DOHH2 (cell line): ENCODE results near the gene CARMIL3.
"Not testable (repeated sequence)": the region's sequence is repeated elsewhere in the genome, so short reads cannot be mapped to it uniquely, and the experiment has no call there.

Experiments
- H3F3A ChIP-seq: fragments of 200-600 bp; sonication (generic), shearing (Covaris generic); 2 replicates; pipeline ENCODE4 v1.6.0; 2016; ENCODE audit warnings: antibody characterized with exemption, mild to moderate bottlenecking; ENCODE audit not compliant: control insufficient read depth, insufficient read depth
- H3K27ac ChIP-seq: fragments of 200-600 bp; sonication (generic); 2 replicates; pipeline ENCODE4 v1.5.1; 2014; ENCODE audit warnings: low read depth, mild to moderate bottlenecking, low read length, moderate library complexity
- H3K27me3 ChIP-seq: fragments of 200-600 bp; sonication (generic); 2 replicates; pipeline ENCODE4 v1.6.1; 2014; ENCODE audit warnings: mild to moderate bottlenecking, low read length, mixed read lengths; ENCODE audit not compliant: control insufficient read depth
- H3K36me3 ChIP-seq: fragments of 200-600 bp; sonication (generic); 2 replicates; pipeline ENCODE4 v1.6.1; 2014; ENCODE audit warnings: mild to moderate bottlenecking, low read length, moderate library complexity, mixed read lengths; ENCODE audit not compliant: control insufficient read depth
- H3K4me1 ChIP-seq: fragments of 200-600 bp; sonication (generic); 2 replicates; pipeline ENCODE4 v1.6.1; 2014; ENCODE audit warnings: mild to moderate bottlenecking, low read length, mixed read lengths; ENCODE audit not compliant: control insufficient read depth
- H3K4me2 ChIP-seq: fragments of 200-600 bp; sonication (generic); 2 replicates; pipeline ENCODE4 v1.6.0; 2014; ENCODE audit warnings: mild to moderate bottlenecking, low read length, moderate library complexity
- H3K4me3 ChIP-seq: fragments of 200-600 bp; sonication (generic); 2 replicates; pipeline ENCODE4 v1.5.1; 2014; ENCODE audit warnings: mild to moderate bottlenecking, low read length, mixed read lengths
- H3K79me2 ChIP-seq: fragments of 200-600 bp; sonication (generic); 2 replicates; pipeline ENCODE4 v1.6.1; 2014; ENCODE audit warnings: mild to moderate bottlenecking, low read length, mixed read lengths; ENCODE audit not compliant: control insufficient read depth
- H3K9me2 ChIP-seq: fragments of 200-600 bp; sonication (generic); replicated peaks from 2 replicates; pipeline ENCODE4 v1.6.1; 2014; ENCODE audit warnings: mild to moderate bottlenecking, low read length, mixed read lengths; ENCODE audit not compliant: control insufficient read depth
- H3K9me3 ChIP-seq: fragments of 200-600 bp; sonication (generic); 2 replicates; pipeline ENCODE4 v1.6.1; 2014; ENCODE audit warnings: antibody characterized with exemption, low read length, mixed read lengths; ENCODE audit not compliant: control insufficient read depth, insufficient read depth
- H4K20me1 ChIP-seq: fragments of 200-600 bp; sonication (generic); 2 replicates; pipeline ENCODE4 v1.6.0; 2014; ENCODE audit warnings: low read depth, mild to moderate bottlenecking, antibody characterized with exemption, low read length, moderate library complexity; ENCODE audit not compliant: control insufficient read depth, insufficient read depth
- CTCF ChIP-seq: fragments of 200-600 bp; sonication (generic); IDR thresholded peaks from one replicate; pipeline ENCODE4 v1.5.1; 2014; ENCODE audit warnings: antibody characterized with exemption, mild to moderate bottlenecking, low read depth, low read length; ENCODE audit not compliant: poor library complexity, severe bottlenecking
- EZH2phosphoT487 ChIP-seq: fragments of 200-600 bp; sonication (generic); IDR thresholded peaks from 2 replicates; pipeline ENCODE4 v1.6.1; 2017; ENCODE audit warnings: borderline replicate concordance, mild to moderate bottlenecking, antibody characterized with exemption, low read length, moderate library complexity, mixed read lengths

CARMIL3 gene

GRCh38 chr14:24013654-24014514 is 37.9 kb upstream of the CARMIL3 start:
- Histone ChIP-seq H3K27me3 (no peaks in the 10 kb centered on the region), H3K36me3 (no peaks in the 10 kb centered on the region), H3K4me3 (no peak overlapping the region), H3F3A (no peaks in the 10 kb centered on the region), H3K9me3 (no peaks in the 10 kb centered on the region), H3K79me2 (0 out of 2 replicates have a peak, but pooled peaks cover 4% of the 10 kb centered on the region), H3K27ac (no peak overlapping the region), H3K4me1 (peaks cover 6% of the 10 kb centered on the region), H3K9me2 (no peaks in the 10 kb centered on the region), H3K4me2 (peak overlapping the region; percentile 36; the same call in 1 of the 2 replicates), H4K20me1 (no peaks in the 10 kb centered on the region)
- TF ChIP-seq CTCF = peak; percentile 86
- TF ChIP-seq EZH2phosphoT487 = no peak

GRCh38 chr14:24015745-24016144 is 36.1 kb upstream of the CARMIL3 start:
- H3K9me2 ChIP-seq, H3K36me3 ChIP-seq, H3K27me3 ChIP-seq, H4K20me1 ChIP-seq, H3K4me2 ChIP-seq, H3K9me3 ChIP-seq, H3K4me3 ChIP-seq, H3K4me1 ChIP-seq, H3K27ac ChIP-seq, H3K79me2 ChIP-seq, H3F3A ChIP-seq: not testable (repeated sequence)

GRCh38 chr14:24018978-24019377 is 32.8 kb upstream of the CARMIL3 start:
- not testable (repeated sequence) for H3K4me1 ChIP-seq, H3K79me2 ChIP-seq, H3K9me3 ChIP-seq, H3K27me3 ChIP-seq, H3K4me3 ChIP-seq, H3K9me2 ChIP-seq, H3K4me2 ChIP-seq, H3K27ac ChIP-seq, H3K36me3 ChIP-seq, H4K20me1 ChIP-seq, H3F3A ChIP-seq

- not testable (repeated sequence) for H3K9me3 ChIP-seq, H3K79me2 ChIP-seq, H3K4me2 ChIP-seq, H3K36me3 ChIP-seq, H3K9me2 ChIP-seq, H3F3A ChIP-seq, H3K27me3 ChIP-seq, H3K4me1 ChIP-seq, H3K27ac ChIP-seq, H4K20me1 ChIP-seq, H3K4me3 ChIP-seq
- TF ChIP-seq CTCF = peak; percentile 19
These were observed 31.9 kb upstream of the CARMIL3 start for GRCh38 chr14:24019944-24020343.

GRCh38 chr14:24020520-24020919 is 31.3 kb upstream of the CARMIL3 start:
- H3K27me3 ChIP-seq, H3K4me3 ChIP-seq, H3F3A ChIP-seq, H3K79me2 ChIP-seq, H3K4me2 ChIP-seq, H3K9me3 ChIP-seq, H3K4me1 ChIP-seq, H3K9me2 ChIP-seq, H3K36me3 ChIP-seq, H3K27ac ChIP-seq, H4K20me1 ChIP-seq: not testable (repeated sequence)

- not testable (repeated sequence) for H3F3A ChIP-seq, H4K20me1 ChIP-seq
These were observed 26.8 kb upstream of the CARMIL3 start for GRCh38 chr14:24024939-24025418.

More at GRCh38 chr14:24024939-24025418, 26.8 kb upstream of the CARMIL3 start:
- H3K4me2 ChIP-seq, H3K4me3 ChIP-seq, H3K4me1 ChIP-seq, H3K27me3 ChIP-seq, H3K79me2 ChIP-seq, H3K36me3 ChIP-seq, H3K27ac ChIP-seq, H3K9me3 ChIP-seq, H3K9me2 ChIP-seq: not testable (repeated sequence)
